ENCODE results near the gene GRB10. TPM values are rescaled to one million over a fixed set of nuclear protein-coding genes. Genes with fewer than 3 reads are reported as not detected.

The GRB10 gene
- 0.82 TPM for polyA plus RNA-seq (2012; ENCODE audit: insufficient read depth, insufficient read length, low read depth)

GRCh38 chr7:50782375-50783208, at the start of gene GRB10:
TSS of gene GRB10 (minus strand) at chr7:50782896. CDS start at chr7:50732322, 50,574 bp downstream.
- no peaks in the 10 kb centered on the region for H3K4me1 ChIP-seq
- H3K4me3 ChIP-seq (ENCODE audit: low read depth, low read length) = no peak within 1 kb of the TSS
- TF ChIP-seq CTCF (IDR thresholded peaks at IDR 0.05; ENCODE audit: low read depth, low read length) = no peak
- no peaks in the 10 kb centered on the region for H3K9me3 ChIP-seq
- peaks cover 44% of the 10 kb centered on the region for H3K27me3 ChIP-seq
- no peaks in the 10 kb centered on the region for H3K36me3 ChIP-seq
- DNase-seq = no peak

GRCh38 chr7:50828801-50829200, 46.1 kb upstream of the GRB10 start:
- peaks cover 18% of the 10 kb centered on the region for H3K27me3 ChIP-seq
- H3K4me3 ChIP-seq (ENCODE audit: low read depth, low read length) = no peak overlapping the region
- no peaks in the 10 kb centered on the region for H3K4me1 ChIP-seq
- DNase-seq = no peak
- H3K36me3 ChIP-seq = no peaks in the 10 kb centered on the region
- H3K9me3 ChIP-seq = no peaks in the 10 kb centered on the region
- no peak for TF ChIP-seq CTCF (IDR thresholded peaks at IDR 0.05; ENCODE audit: low read depth, low read length)

GRCh38 chr7:50828116-50828515, 45.4 kb upstream of the GRB10 start:
- Histone ChIP-seq H3K36me3 (no peaks in the 10 kb centered on the region), H3K27me3 (peaks cover 12% of the 10 kb centered on the region), H3K4me1 (no peaks in the 10 kb centered on the region), H3K4me3 (ENCODE audit: low read depth, low read length) (no peak overlapping the region), H3K9me3 (no peaks in the 10 kb centered on the region)
- DNase-seq = no peak
- TF ChIP-seq CTCF (IDR thresholded peaks at IDR 0.05; ENCODE audit: low read depth, low read length) = no peak

- TF ChIP-seq CTCF (IDR thresholded peaks at IDR 0.05; ENCODE audit: low read depth, low read length) = no peak
- Histone ChIP-seq H3K4me1 (no peaks in the 10 kb centered on the region), H3K4me3 (ENCODE audit: low read depth, low read length) (no peak overlapping the region), H3K9me3 (no peaks in the 10 kb centered on the region), H3K36me3 (no peaks in the 10 kb centered on the region), H3K27me3 (peaks cover 6% of the 10 kb centered on the region)
- no peak for DNase-seq
Observed at GRCh38 chr7:50827281-50827680, 44.6 kb upstream of the GRB10 start.

- Histone ChIP-seq H3K36me3 (no peaks in the 10 kb centered on the region), H3K4me1 (no peaks in the 10 kb centered on the region), H3K4me3 (ENCODE audit: low read depth, low read length) (no peak overlapping the region), H3K27me3 (peaks cover 2% of the 10 kb centered on the region), H3K9me3 (no peaks in the 10 kb centered on the region)
- DNase-seq = no peak
- no peak for TF ChIP-seq CTCF (IDR thresholded peaks at IDR 0.05; ENCODE audit: low read depth, low read length)
Observed at GRCh38 chr7:50826371-50827172, 43.9 kb upstream of the GRB10 start.

All from BE2C (cell line).